Fibroblast of villous mesenchyme (primary cell): Measurements from ENCODE around the gene PDRG1. TPM values are rescaled to one million over a fixed set of nuclear protein-coding genes. Genes with fewer than 3 reads are reported as not detected.
A peak's percentile ranks its signal among the peaks of the same experiment; 100 is the strongest.

ENCODE experiments used
- DNase-seq: peaks from one replicate; pipeline ENCODE4 v3.0.0-alpha.2; 2010; ENCODE audit warnings: low read depth
- H3K4me3 ChIP-seq: 2 replicates; pipeline ENCODE4 v1.5.1; 2011; ENCODE audit warnings: low read depth, mild to moderate bottlenecking, low read length
- small RNA-seq: library from RNA; depleted of rRNA; stranded (forward); fragments of <200 nt; gene quantifications from one replicate; pipeline ENCODE3, GENCODE V24; 2012
- total RNA-seq: library from RNA; depleted of rRNA; stranded (reverse); fragments of >200 nt; gene quantifications from 2 replicates; pipeline ENCODE4 v1.2.3, GENCODE V29; 2012
- TF ChIP-seq, protein P1 (sequence below): IDR thresholded peaks from 2 replicates; pipeline ENCODE4 v1.5.1; 2012; ENCODE audit warnings: low read depth, mild to moderate bottlenecking, low read length; ENCODE audit not compliant: insufficient read depth

Gene PDRG1
- total RNA-seq, 1 donor, result 3.5 TPM

DNA sequence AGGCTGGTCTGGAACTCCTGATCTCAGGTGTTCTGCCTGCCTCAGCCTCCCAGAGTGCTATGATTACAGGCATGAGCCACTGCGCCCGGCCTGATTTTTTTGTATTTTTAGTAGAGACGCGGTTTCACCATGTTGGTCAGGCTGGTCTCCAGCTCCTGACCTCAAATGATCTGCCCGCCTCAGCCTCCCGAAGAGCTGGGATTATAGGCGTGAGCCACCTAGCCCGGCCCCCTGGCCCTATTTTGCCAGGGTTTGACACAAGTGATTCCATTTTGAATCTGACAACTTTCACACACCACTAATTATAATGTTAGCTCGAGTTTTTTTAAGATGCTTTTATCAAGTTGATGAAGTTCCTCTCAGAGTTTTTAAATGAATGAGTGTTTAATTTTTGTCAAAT is 55.8 kb downstream of the PDRG1 start:
- TF ChIP-seq, protein P1, sequence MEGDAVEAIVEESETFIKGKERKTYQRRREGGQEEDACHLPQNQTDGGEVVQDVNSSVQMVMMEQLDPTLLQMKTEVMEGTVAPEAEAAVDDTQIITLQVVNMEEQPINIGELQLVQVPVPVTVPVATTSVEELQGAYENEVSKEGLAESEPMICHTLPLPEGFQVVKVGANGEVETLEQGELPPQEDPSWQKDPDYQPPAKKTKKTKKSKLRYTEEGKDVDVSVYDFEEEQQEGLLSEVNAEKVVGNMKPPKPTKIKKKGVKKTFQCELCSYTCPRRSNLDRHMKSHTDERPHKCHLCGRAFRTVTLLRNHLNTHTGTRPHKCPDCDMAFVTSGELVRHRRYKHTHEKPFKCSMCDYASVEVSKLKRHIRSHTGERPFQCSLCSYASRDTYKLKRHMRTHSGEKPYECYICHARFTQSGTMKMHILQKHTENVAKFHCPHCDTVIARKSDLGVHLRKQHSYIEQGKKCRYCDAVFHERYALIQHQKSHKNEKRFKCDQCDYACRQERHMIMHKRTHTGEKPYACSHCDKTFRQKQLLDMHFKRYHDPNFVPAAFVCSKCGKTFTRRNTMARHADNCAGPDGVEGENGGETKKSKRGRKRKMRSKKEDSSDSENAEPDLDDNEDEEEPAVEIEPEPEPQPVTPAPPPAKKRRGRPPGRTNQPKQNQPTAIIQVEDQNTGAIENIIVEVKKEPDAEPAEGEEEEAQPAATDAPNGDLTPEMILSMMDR, result no peak
- no peak for DNase-seq
- H3K4me3 ChIP-seq, result no peak overlapping the region

DNA sequence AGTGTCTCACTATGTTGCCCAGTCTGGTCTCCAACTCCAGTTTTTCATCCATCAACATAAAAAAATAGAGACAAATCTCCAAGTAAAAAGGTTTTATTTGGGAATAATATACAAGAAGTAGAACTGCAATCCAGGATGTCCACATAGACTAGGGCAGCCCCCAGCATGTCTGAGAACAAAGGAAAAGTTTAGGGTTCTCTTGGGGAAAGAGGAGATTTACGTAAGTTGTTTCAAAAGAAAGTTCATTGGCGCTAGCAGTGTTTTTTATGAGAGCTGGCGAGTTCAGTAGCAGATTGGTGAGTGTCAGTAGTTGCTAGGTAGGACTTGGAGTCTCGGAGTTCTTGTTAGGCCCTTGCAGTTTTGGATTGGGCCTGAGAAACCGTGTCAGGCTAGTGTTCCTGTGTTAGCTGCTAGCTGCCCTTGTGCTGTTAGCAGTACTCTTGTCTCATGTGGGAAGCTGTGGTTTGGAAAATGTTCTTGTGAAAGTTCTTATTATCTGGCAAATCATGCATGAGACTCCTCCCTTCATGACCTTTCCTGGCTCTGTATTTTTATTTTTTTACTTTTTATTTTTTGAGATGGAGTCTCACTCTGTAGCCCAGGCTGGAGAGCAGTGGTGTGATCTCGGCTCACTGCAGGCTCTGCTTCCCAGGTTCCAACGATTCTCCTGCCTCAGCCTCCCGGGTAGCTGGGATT is 56.7 kb downstream of the PDRG1 start:
- DNase-seq, result peak; percentile 87
- TF ChIP-seq, protein P1, result no peak
- no peak overlapping the region for H3K4me3 ChIP-seq

Small RNA genes within 50 kb of the gene (small RNA-seq; reads per million reads assigned to genes)
- 1.7 reads per million, percentile 42 among the genes with 10 or more reads in this experiment for gene RNU1-94P

Other genes with a start within 250 kb of the PDRG1 start
- 82.8 and 113 TPM in 2 replicates for gene BCL2L1, start 229.2 kb downstream of the PDRG1 start, total RNA-seq
- 35.4 and 62.2 TPM in 2 replicates for gene TPX2, start 212.8 kb downstream of the PDRG1 start, total RNA-seq
- gene MYLK2, start 132.7 kb downstream of the PDRG1 start, total RNA-seq, result under 0.01 and 0.32 TPM in 2 replicates
- gene FOXS1, start 106.4 kb downstream of the PDRG1 start, total RNA-seq, result 1.7 and 2.9 TPM in 2 replicates
- 0.32 TPM in 1 of 2 replicates, not detected in the other for gene DUSP15, start 81.5 kb downstream of the PDRG1 start, total RNA-seq
- not detected in 2 replicates for gene TTLL9, start 81.4 kb downstream of the PDRG1 start, total RNA-seq
- gene XKR7, start 16.1 kb upstream of the PDRG1 start, total RNA-seq, result not detected in 2 replicates
- gene CCM2L, start 58.4 kb upstream of the PDRG1 start, total RNA-seq, result under 0.01 TPM in 1 of 2 replicates, not detected in the other
- gene HCK, start 100.2 kb upstream of the PDRG1 start, total RNA-seq, result not detected in 2 replicates
- 43.5 and 58.7 TPM in 2 replicates for gene TM9SF4, start 157.7 kb upstream of the PDRG1 start, total RNA-seq